DND-41 (cell line): Measurements from ENCODE around the gene PABPN1L.

Experiments used
- ATAC-seq: fragments of 200-7000 bp; cut with Tn5 transposase; 3 replicates; pipeline ENCODE4 v1.9.1; 2021; ENCODE audit warnings: low read depth; ENCODE audit not compliant: insufficient read depth
- DNase-seq: peaks from one replicate; pipeline ENCODE4 v3.0.0-alpha.2; 2020
- H2AFZ ChIP-seq: 2 replicates; pipeline ENCODE4 v1.6.0; 2012; ENCODE audit warnings: low read depth, low read length
- H3K27ac ChIP-seq: 2 replicates; pipeline ENCODE4 v1.5.1; 2012; ENCODE audit warnings: low read length, inconsistent platforms
- H3K27me3 ChIP-seq: fragments of 200-600 bp; sonication (generic); 2 replicates; pipeline ENCODE4 v1.6.0; 2012; ENCODE audit warnings: low read length, mild to moderate bottlenecking, inconsistent platforms; ENCODE audit not compliant: insufficient read depth, poor library complexity
- H3K36me3 ChIP-seq: 2 replicates; pipeline ENCODE4 v1.5.1; 2012; ENCODE audit warnings: low read length, inconsistent platforms; ENCODE audit not compliant: insufficient read depth
- H3K4me1 ChIP-seq: 2 replicates; pipeline ENCODE4 v1.5.1; 2012; ENCODE audit warnings: mild to moderate bottlenecking, low read length; ENCODE audit not compliant: insufficient read depth
- H3K4me2 ChIP-seq: 2 replicates; pipeline ENCODE4 v1.6.0; 2012; ENCODE audit warnings: mild to moderate bottlenecking, moderate library complexity, low read length, inconsistent platforms; ENCODE audit not compliant: insufficient read depth
- H3K4me3 ChIP-seq, 2 experiments: fragments of 200-600 bp in 1 of 2; shearing (Covaris generic) in 1 of 2; 2 replicates each; pipeline ENCODE4 v1.5.1; 2012 to 2016; ENCODE audit warnings: inconsistent platforms in 2 of 2, low read length in 2 of 2, mild to moderate bottlenecking in 2 of 2, low read depth in 1 of 2, moderate library complexity in 1 of 2
- H3K79me2 ChIP-seq: 2 replicates; pipeline ENCODE4 v1.6.0; 2012; ENCODE audit warnings: low read length, inconsistent platforms; ENCODE audit not compliant: insufficient read depth
- H3K9ac ChIP-seq: 2 replicates; pipeline ENCODE4 v1.6.0; 2012; ENCODE audit warnings: low read depth, mild to moderate bottlenecking, inconsistent platforms, low read length, moderate library complexity
- H3K9me3 ChIP-seq: 2 replicates; pipeline ENCODE4 v1.5.1; 2012; ENCODE audit warnings: low read length, moderate library complexity, mild to moderate bottlenecking, inconsistent platforms; ENCODE audit not compliant: insufficient read depth, severe bottlenecking
- H4K20me1 ChIP-seq: 2 replicates; pipeline ENCODE4 v1.6.0; 2012; ENCODE audit warnings: low read length; ENCODE audit not compliant: insufficient read depth
- CTCF ChIP-seq: IDR thresholded peaks from 2 replicates; pipeline ENCODE4 v1.5.1; 2012; ENCODE audit warnings: borderline replicate concordance, low read length, moderate library complexity, mild to moderate bottlenecking; ENCODE audit not compliant: poor library complexity, severe bottlenecking; ENCODE audit errors: extremely low read depth
- EZH2 ChIP-seq: IDR thresholded peaks from 3 replicates; pipeline ENCODE4 v1.6.1; 2012; ENCODE audit warnings: borderline replicate concordance, low read depth, mild to moderate bottlenecking, moderate library complexity, low read length, inconsistent platforms; ENCODE audit not compliant: severe bottlenecking

The PABPN1L gene

GRCh38 chr16:88819126-88819525 lies 47.3 kb downstream of the PABPN1L start:
- no peak overlapping the region for H2AFZ ChIP-seq
- H3K36me3 ChIP-seq, result peaks cover 10% of the 10 kb centered on the region
- H4K20me1 ChIP-seq, result peaks cover 11% of the 10 kb centered on the region
- H3K9ac ChIP-seq, result no peak overlapping the region
- no peaks in the 10 kb centered on the region for H3K4me1 ChIP-seq
- TF ChIP-seq EZH2 (no peak), CTCF (no peak)
- no peaks in the 10 kb centered on the region for H3K9me3 ChIP-seq
- no peaks in the 10 kb centered on the region for H3K79me2 ChIP-seq
- H3K4me2 ChIP-seq, result no peak overlapping the region
- no peak for ATAC-seq
- H3K4me3 ChIP-seq, result no peak overlapping the region
- no peaks in the 10 kb centered on the region for H3K27me3 ChIP-seq
- no peak for DNase-seq
- no peak overlapping the region for H3K27ac ChIP-seq

GRCh38 chr16:88818575-88818874 lies 47.9 kb downstream of the PABPN1L start:
- H3K9me3 ChIP-seq, result no peaks in the 10 kb centered on the region
- no peak overlapping the region for H3K4me3 ChIP-seq
- H3K36me3 ChIP-seq, result peaks cover 10% of the 10 kb centered on the region
- H3K9ac ChIP-seq, result no peak overlapping the region
- H2AFZ ChIP-seq, result no peak overlapping the region
- DNase-seq, result no peak
- H3K79me2 ChIP-seq, result no peaks in the 10 kb centered on the region
- no peak overlapping the region for H3K27ac ChIP-seq
- H3K4me2 ChIP-seq, result no peak overlapping the region
- no peaks in the 10 kb centered on the region for H3K27me3 ChIP-seq
- TF ChIP-seq EZH2, result no peak
- TF ChIP-seq CTCF, result no peak
- peaks cover 11% of the 10 kb centered on the region for H4K20me1 ChIP-seq
- no peaks in the 10 kb centered on the region for H3K4me1 ChIP-seq
- no peak for ATAC-seq

GRCh38 chr16:88817785-88818574 lies 48.5 kb downstream of the PABPN1L start:
- DNase-seq, result no peak
- TF ChIP-seq CTCF (no peak), EZH2 (no peak)
- Histone ChIP-seq H3K9ac (no peak overlapping the region), H3K9me3 (no peaks in the 10 kb centered on the region), H3K27me3 (no peaks in the 10 kb centered on the region), H3K36me3 (peaks cover 10% of the 10 kb centered on the region), H2AFZ (no peak overlapping the region), H4K20me1 (peaks cover 11% of the 10 kb centered on the region), H3K27ac (no peak overlapping the region), H3K4me2 (no peak overlapping the region), H3K4me3 (no peak overlapping the region), H3K4me1 (no peaks in the 10 kb centered on the region), H3K79me2 (no peaks in the 10 kb centered on the region)
- ATAC-seq, result no peak
